GM18951 (cell line): Measurements from ENCODE around the gene IGSF11.
"Not testable (repeated sequence)": the region's sequence is repeated elsewhere in the genome, so short reads cannot be mapped to it uniquely, and the experiment has no call there.

Experiments
- POLR2A ChIP-seq: IDR thresholded peaks from 4 replicates; pipeline ENCODE4 v1.6.1; 2011; ENCODE audit warnings: mild to moderate bottlenecking; ENCODE audit not compliant: insufficient read length, insufficient read depth; ENCODE audit errors: extremely low read depth
- in situ Hi-C: fragments of 300-500 bp; cut with MboI; formaldehyde crosslinking; loops from one replicate; pipeline ENCODE4 v1.12.0; 2022; ENCODE audit warnings: low sequenced_read_pairs, mixed read lengths, inconsistent platforms; ENCODE audit not compliant: unreplicated experiment

Gene IGSF11

GRCh38 chr3:118912188-118912587, 122.5 kb downstream of the IGSF11 start:
- in situ Hi-C loops, result no loop called here
- TF ChIP-seq POLR2A, result no peak

GRCh38 chr3:118910332-118910731, 124.3 kb downstream of the IGSF11 start:
- TF ChIP-seq POLR2A, result no peak
- in situ Hi-C loops, result no loop called here

GRCh38 chr3:118909763-118910162, 124.9 kb downstream of the IGSF11 start:
- no peak for TF ChIP-seq POLR2A
- in situ Hi-C loops, result no loop called here

GRCh38 chr3:118907909-118908308, 126.7 kb downstream of the IGSF11 start:
- in situ Hi-C loops, result no loop called here
- TF ChIP-seq POLR2A, result no peak

GRCh38 chr3:118900737-118901525, 133.7 kb downstream of the IGSF11 start:
- no peak for TF ChIP-seq POLR2A
- in situ Hi-C loops, result no loop called here

- in situ Hi-C loops, result loop anchor here (25.0 kb wide), 2 partner anchors 197 to 797 kb away; partner anchors contain the start of gene COX17
- TF ChIP-seq POLR2A, result no peak
Observed at GRCh38 chr3:118890206-118890605, 144.4 kb downstream of the IGSF11 start.

GRCh38 chr3:118889691-118890090, 145.0 kb downstream of the IGSF11 start:
- in situ Hi-C loops, result loop anchor here (25.0 kb wide), 2 partner anchors 198 to 798 kb away; partner anchors contain the start of gene COX17
- TF ChIP-seq POLR2A, result no peak

GRCh38 chr3:118886708-118887107, 147.9 kb downstream of the IGSF11 start:
- TF ChIP-seq POLR2A, result no peak
- in situ Hi-C loops, result loop anchor here (25.0 kb wide), 2 partner anchors 201 to 801 kb away; partner anchors contain the start of gene COX17

- in situ Hi-C loops, result loop anchor here (25.0 kb wide), 2 partner anchors 203 to 803 kb away; partner anchors contain the start of gene COX17
- no peak for TF ChIP-seq POLR2A
Observed at GRCh38 chr3:118884748-118885206, 149.9 kb downstream of the IGSF11 start.

GRCh38 chr3:118882353-118882947, 152.2 kb downstream of the IGSF11 start:
- in situ Hi-C loops, result loop anchor here (25.0 kb wide), 2 partner anchors 205 to 805 kb away; partner anchors contain the start of gene COX17

GRCh38 chr3:118868051-118868450, 166.6 kb downstream of the IGSF11 start:
- in situ Hi-C loops, result no loop called here
- TF ChIP-seq POLR2A, result no peak

More at GRCh38 chr3:118882353-118882947, 152.2 kb downstream of the IGSF11 start:
- no peak for TF ChIP-seq POLR2A

- in situ Hi-C loops, result no loop called here
- TF ChIP-seq POLR2A, result no peak
Observed at GRCh38 chr3:118863731-118864322, 170.8 kb downstream of the IGSF11 start.

- TF ChIP-seq POLR2A, result no peak
Observed at GRCh38 chr3:118859950-118860349, 174.7 kb downstream of the IGSF11 start.

GRCh38 chr3:118851466-118852193, 183.0 kb downstream of the IGSF11 start:
- in situ Hi-C loops, result not testable (repeated sequence)

More at GRCh38 chr3:118859950-118860349, 174.7 kb downstream of the IGSF11 start:
- in situ Hi-C loops, result no loop called here
